Measurements from ENCODE around the gene PPM1E. TPM values are rescaled to one million over a fixed set of nuclear protein-coding genes. Genes with fewer than 3 reads are reported as not detected.

The PPM1E gene
- total RNA-seq, 4 donors from 2014 or later = 0.24 to 3.0 TPM; not detected in 2

- no peaks in the 10 kb centered on the region for H3K27me3 ChIP-seq
- intact Hi-C loops (cut with DNase I; ENCODE audit: low total_unique reads) = no loop called here
- H3K4me3 ChIP-seq = no peak overlapping the region
- DNase-seq = no peak
- H3K4me1 ChIP-seq = no peaks in the 10 kb centered on the region
- no peaks in the 10 kb centered on the region for H3K9me3 ChIP-seq
- H3K36me3 ChIP-seq = no peaks in the 10 kb centered on the region
- no peak for TF ChIP-seq POLR2A (IDR thresholded peaks at IDR 0.05)
- TF ChIP-seq CTCF (IDR thresholded peaks at IDR 0.05) = no peak
- no peak overlapping the region for H3K27ac ChIP-seq
These were observed 26.9 kb upstream of the PPM1E start for GRCh38 chr17:58728798-58729197.

- DNase-seq = no peak
- Histone ChIP-seq H3K4me1 (no peaks in the 10 kb centered on the region), H3K27ac (no peak overlapping the region), H3K9me3 (no peaks in the 10 kb centered on the region), H3K27me3 (no peaks in the 10 kb centered on the region), H3K36me3 (no peaks in the 10 kb centered on the region), H3K4me3 (no peak overlapping the region)
- TF ChIP-seq POLR2A (IDR thresholded peaks at IDR 0.05) = no peak
- no peak for TF ChIP-seq CTCF (IDR thresholded peaks at IDR 0.05)
- intact Hi-C loops (cut with DNase I; ENCODE audit: low total_unique reads) = no loop called here
These were observed 24.7 kb upstream of the PPM1E start for GRCh38 chr17:58730937-58731336.

- TF ChIP-seq POLR2A (IDR thresholded peaks at IDR 0.05) (no peak), CTCF (IDR thresholded peaks at IDR 0.05) (no peak)
- H3K27me3 ChIP-seq = no peaks in the 10 kb centered on the region
- H3K4me1 ChIP-seq = no peaks in the 10 kb centered on the region
- no peaks in the 10 kb centered on the region for H3K36me3 ChIP-seq
- H3K27ac ChIP-seq = no peak overlapping the region
- DNase-seq = no peak
- H3K4me3 ChIP-seq = no peak overlapping the region
- H3K9me3 ChIP-seq = no peaks in the 10 kb centered on the region
- intact Hi-C loops (cut with DNase I; ENCODE audit: low total_unique reads) = no loop called here
These were observed 21.6 kb upstream of the PPM1E start for GRCh38 chr17:58734040-58734439.

- intact Hi-C loops (cut with DNase I; ENCODE audit: low total_unique reads) = no loop called here
- H3K27ac ChIP-seq = no peak overlapping the region
These were observed 20.8 kb upstream of the PPM1E start for GRCh38 chr17:58734811-58735210.

GRCh38 chr17:58741121-58741625 is 14.5 kb upstream of the PPM1E start:
- no peak for DNase-seq
- intact Hi-C loops (cut with DNase I; ENCODE audit: low total_unique reads) = no loop called here
- no peaks in the 10 kb centered on the region for H3K36me3 ChIP-seq
- no peaks in the 10 kb centered on the region for H3K27me3 ChIP-seq
- TF ChIP-seq POLR2A (IDR thresholded peaks at IDR 0.05) (no peak), CTCF (IDR thresholded peaks at IDR 0.05) (no peak)
- no peak overlapping the region for H3K27ac ChIP-seq
- H3K9me3 ChIP-seq = no peaks in the 10 kb centered on the region
- no peak overlapping the region for H3K4me3 ChIP-seq
- H3K4me1 ChIP-seq = no peaks in the 10 kb centered on the region

More at GRCh38 chr17:58734811-58735210, 20.8 kb upstream of the PPM1E start:
- no peaks in the 10 kb centered on the region for H3K4me1 ChIP-seq
- TF ChIP-seq POLR2A (IDR thresholded peaks at IDR 0.05) (no peak), CTCF (IDR thresholded peaks at IDR 0.05) (no peak)
- no peaks in the 10 kb centered on the region for H3K27me3 ChIP-seq
- H3K4me3 ChIP-seq = no peak overlapping the region
- no peaks in the 10 kb centered on the region for H3K9me3 ChIP-seq
- no peaks in the 10 kb centered on the region for H3K36me3 ChIP-seq
- DNase-seq = no peak
